H1 (cell line): ENCODE results near the gene SERPING1. TPM values are rescaled to one million over a fixed set of nuclear protein-coding genes. Genes with fewer than 3 reads are reported as not detected.

ENCODE experiments used
- CTCF ChIA-PET: fragments of 300-600 bp; sonication (Branson Sonifier 250); formaldehyde crosslinking; loops from one replicate; lab custom pipeline; 2021; ENCODE audit not compliant: partially characterized antibody; lab: Charles Lee
- POLR2A ChIA-PET: fragments of 300-600 bp; sonication (Branson Sonifier 250); formaldehyde crosslinking; loops from one replicate; lab custom pipeline; 2021; ENCODE audit warnings: inconsistent platforms; ENCODE audit not compliant: partially characterized antibody; lab: Charles Lee
- DNase-seq, 2 experiments: peaks; one replicate each; pipeline versions ENCODE4 v3.0.0 to v3.0.0-alpha.2; 2010 to 2022; ENCODE audit warnings: low spot score in 2 of 2, low read depth in 1 of 2, mixed read lengths in 1 of 2
- FAIRE-seq: peaks from 2 replicates; lab custom pipeline; 2011; peaks lifted over from hg19 to GRCh38; lab: Jason Lieb, UNC
- H2AFZ ChIP-seq: 2 replicates; pipeline ENCODE4 v1.8.1; 2012; ENCODE audit warnings: low read length, inconsistent platforms
- H2AK5ac ChIP-seq: 2 replicates; pipeline ENCODE4 v1.6.1; 2013; ENCODE audit warnings: low read depth, low read length
- H2BK120ac ChIP-seq: replicated peaks from 2 replicates; pipeline ENCODE3; 2013; ENCODE audit warnings: low read depth, low read length, inconsistent platforms
- H2BK12ac ChIP-seq: 2 replicates; pipeline ENCODE4 v1.6.1; 2013; ENCODE audit warnings: low read depth, low read length
- H2BK15ac ChIP-seq: 2 replicates; pipeline ENCODE4 v1.6.1; 2013; ENCODE audit warnings: low read length
- H2BK20ac ChIP-seq: 2 replicates; pipeline ENCODE4 v1.6.1; 2013; ENCODE audit warnings: low read length
- H2BK5ac ChIP-seq: 2 replicates; pipeline ENCODE4 v1.6.1; 2013; ENCODE audit warnings: low read depth, low read length
- H3K14ac ChIP-seq: 2 replicates; pipeline ENCODE4 v1.6.1; 2013; ENCODE audit warnings: inconsistent platforms; ENCODE audit not compliant: insufficient read length
- H3K18ac ChIP-seq: 2 replicates; pipeline ENCODE4 v1.6.1; 2013; ENCODE audit warnings: low read length; ENCODE audit errors: extremely low read depth
- H3K23ac ChIP-seq: 2 replicates; pipeline ENCODE4 v1.6.1; 2013; ENCODE audit warnings: inconsistent platforms; ENCODE audit not compliant: insufficient read length
- H3K23me2 ChIP-seq: 2 replicates; pipeline ENCODE4 v1.6.1; 2013; ENCODE audit warnings: low read depth, low read length
- H3K27ac ChIP-seq: 2 replicates; pipeline ENCODE4 v1.6.1; 2011; ENCODE audit warnings: low read depth, low read length, inconsistent platforms
- H3K27me3 ChIP-seq, 4 experiments: replicated peaks in 1 of 4; 1 replicate in 1 of 4; 2 replicates in 3 of 4; pipeline versions ENCODE4 v1.6.1 to v1.8.1; 2011 to 2013; ENCODE audit warnings: low read length in 3 of 4, mild to moderate bottlenecking in 3 of 4, inconsistent platforms in 2 of 4, mixed read lengths in 2 of 4, moderate library complexity in 1 of 4; ENCODE audit not compliant: control insufficient read depth in 3 of 4, insufficient read depth in 3 of 4; ENCODE audit errors: extremely low read depth in 1 of 4
- H3K36me3 ChIP-seq, 4 experiments: 2 replicates each; pipeline versions ENCODE4 v1.6.1 to v1.8.1; 2011 to 2013; ENCODE audit warnings: mild to moderate bottlenecking in 4 of 4, low read length in 3 of 4, moderate library complexity in 2 of 4, control low read depth in 1 of 4, inconsistent platforms in 1 of 4; ENCODE audit not compliant: insufficient read depth in 4 of 4, control insufficient read depth in 2 of 4
- H3K4ac ChIP-seq: replicated peaks from 2 replicates; pipeline ENCODE3; 2013; ENCODE audit warnings: low read length, low read depth, mixed read lengths, inconsistent platforms; ENCODE audit not compliant: insufficient read length
- H3K4me1 ChIP-seq, 4 experiments: replicated peaks in 1 of 4; 1 replicate in 1 of 4; 2 replicates in 3 of 4; pipeline versions ENCODE4 v1.6.1 to v1.8.1; 2011 to 2013; ENCODE audit warnings: low read length in 3 of 4, inconsistent platforms in 2 of 4, mixed read lengths in 1 of 4; ENCODE audit not compliant: insufficient read depth in 4 of 4, control insufficient read depth in 3 of 4
- H3K4me2 ChIP-seq, 2 experiments: 2 replicates each; pipeline versions ENCODE4 v1.6.1 to v1.8.1; 2011 to 2013; ENCODE audit warnings: low read depth in 2 of 2, low read length in 2 of 2, control low read depth in 1 of 2, inconsistent platforms in 1 of 2, mild to moderate bottlenecking in 1 of 2; ENCODE audit not compliant: insufficient read depth in 1 of 2
- H3K4me3 ChIP-seq, 4 experiments: fragments of 200-600, 300-600 bp in 1 of 4; sonication (generic), shearing (Covaris generic), sonication (Bioruptor Twin) in 1 of 4; 2 replicates each; pipeline versions ENCODE4 v1.5.1 to v1.8.1; 2011 to 2016; ENCODE audit warnings: low read length in 4 of 4, low read depth in 3 of 4, control low read depth in 2 of 4, inconsistent platforms in 2 of 4, mild to moderate bottlenecking in 2 of 4, mixed read lengths in 1 of 4, moderate library complexity in 1 of 4; ENCODE audit not compliant: insufficient read depth in 2 of 4; ENCODE audit errors: extremely low read depth in 1 of 4
- H3K56ac ChIP-seq: replicated peaks from 2 replicates; pipeline ENCODE3; 2013; ENCODE audit warnings: low read depth, mild to moderate bottlenecking, mixed read lengths, low read length, inconsistent platforms; ENCODE audit not compliant: insufficient read length
- H3K79me1 ChIP-seq: 2 replicates; pipeline ENCODE4 v1.6.1; 2013; ENCODE audit warnings: low read depth, low read length, control low read depth
- H3K79me2 ChIP-seq, 2 experiments: 2 replicates each; pipeline versions ENCODE4 v1.6.1 to v1.8.1; 2012 to 2013; ENCODE audit warnings: low read length in 2 of 2, mild to moderate bottlenecking in 2 of 2, inconsistent platforms in 1 of 2; ENCODE audit not compliant: insufficient read depth in 2 of 2, control insufficient read depth in 1 of 2
- H3K9ac ChIP-seq, 4 experiments: replicated peaks in 1 of 4; 1 replicate in 1 of 4; 2 replicates in 3 of 4; pipeline versions ENCODE4 v1.6.1 to v1.8.1; 2011 to 2013; ENCODE audit warnings: low read depth in 3 of 4, low read length in 3 of 4, control low read depth in 2 of 4, mild to moderate bottlenecking in 2 of 4, moderate library complexity in 2 of 4, inconsistent platforms in 1 of 4; ENCODE audit errors: extremely low read depth in 1 of 4
- H3K9me3 ChIP-seq, 2 experiments: 2 replicates each; pipeline versions ENCODE4 v1.6.1 to v1.8.1; 2012 to 2013; ENCODE audit warnings: mild to moderate bottlenecking in 2 of 2, moderate library complexity in 2 of 2, control low read depth in 1 of 2, inconsistent platforms in 1 of 2, low read depth in 1 of 2, low read length in 1 of 2, mixed read lengths in 1 of 2; ENCODE audit not compliant: insufficient read depth in 2 of 2
- H4K20me1 ChIP-seq, 2 experiments: replicated peaks in 1 of 2; 2 replicates each; pipeline versions ENCODE3 to v1.8.1; 2011 to 2013; ENCODE audit warnings: inconsistent platforms in 2 of 2, low read length in 2 of 2, mild to moderate bottlenecking in 1 of 2; ENCODE audit not compliant: insufficient read depth in 2 of 2, control insufficient read depth in 1 of 2
- H4K5ac ChIP-seq: 2 replicates; pipeline ENCODE4 v1.6.1; 2013; ENCODE audit warnings: low read length, low read depth, mixed read lengths, inconsistent platforms; ENCODE audit not compliant: insufficient read length
- H4K8ac ChIP-seq: 2 replicates; pipeline ENCODE4 v1.8.0; 2013; ENCODE audit warnings: mild to moderate bottlenecking, moderate library complexity, low read length, inconsistent platforms; ENCODE audit not compliant: insufficient read depth; ENCODE audit errors: extremely low read depth
- H4K91ac ChIP-seq: replicated peaks from 2 replicates; pipeline ENCODE3; 2013; ENCODE audit warnings: low read length, mixed read lengths, inconsistent platforms; ENCODE audit not compliant: insufficient read length
- CBX5 ChIP-seq: fragments of 300-800, 300-1000 bp; sonication (generic); IDR thresholded peaks from 2 replicates; pipeline ENCODE4 v1.7.1; 2016; ENCODE audit warnings: antibody characterized with exemption, low read length, low read depth
- CHD1 ChIP-seq: IDR thresholded peaks from 2 replicates; pipeline ENCODE4 v1.6.1; 2012; ENCODE audit warnings: low read depth, low read length, improper control_type of control experiment
- FOSL1 ChIP-seq: IDR thresholded peaks from 2 replicates; pipeline ENCODE4 v1.6.1; 2011; ENCODE audit warnings: mild to moderate bottlenecking, low read depth, low read length, moderate library complexity; ENCODE audit not compliant: insufficient read depth
- KDM4A ChIP-seq: IDR thresholded peaks from one replicate; pipeline ENCODE4 v1.7.1; 2012; ENCODE audit warnings: low read depth, mild to moderate bottlenecking, moderate library complexity, low read length, inconsistent platforms; ENCODE audit not compliant: severe bottlenecking
- NANOG ChIP-seq: IDR thresholded peaks from 2 replicates; pipeline ENCODE4 v1.6.1; 2011; ENCODE audit warnings: low read length, low read depth, mild to moderate bottlenecking, inconsistent platforms; ENCODE audit not compliant: insufficient read depth, poor library complexity, severe bottlenecking
- POLR2A ChIP-seq, 2 experiments: IDR thresholded peaks; 1 replicate in 1 of 2; 2 replicates in 1 of 2; pipeline ENCODE4 v1.6.1; 2011; ENCODE audit warnings: low read depth in 2 of 2, low read length in 2 of 2, mild to moderate bottlenecking in 2 of 2; ENCODE audit errors: control extremely low read depth in 1 of 2
- RXRA ChIP-seq: IDR thresholded peaks from 2 replicates; pipeline ENCODE4 v1.6.1; 2011; ENCODE audit warnings: low read depth, mild to moderate bottlenecking, low read length, moderate library complexity; ENCODE audit not compliant: insufficient read depth
- TAF7 ChIP-seq: optimal IDR thresholded peaks from 2 replicates; pipeline ENCODE3; 2011; ENCODE audit warnings: low read depth, mild to moderate bottlenecking, inconsistent platforms, low read length, moderate library complexity, borderline replicate concordance
- WGBS, 2 experiments: shearing (Covaris generic) in 1 of 2; methylation state at CpG; one replicate each; pipeline versions ENCODE4 v1.1.6 to v1.1.7; 2013 to 2015; ENCODE audit warnings: low lambda C conversion rate in 2 of 2, mixed read lengths in 2 of 2, inconsistent platforms in 1 of 2, low coverage in 1 of 2, missing lambda C conversion rate in 1 of 2; ENCODE audit not compliant: insufficient replicate concordance in 2 of 2, insufficient coverage in 1 of 2, insufficient read length in 1 of 2; ENCODE audit errors: extremely low coverage in 1 of 2, missing lambda C conversion rate in 1 of 2; 5-methylcytosine and 5-hydroxymethylcytosine counted together
- polyA plus RNA-seq, 7 experiments: library from polyadenylated mRNA; depleted of rRNA in 3 of 7; stranded (reverse) in 5 of 7; unstranded in 2 of 7; fragments of >200 nt in 5 of 7; fragments of 200-250 nt in 2 of 7; gene quantifications; 1 replicate in 5 of 7; 2 replicates in 1 of 7; 4 replicates in 1 of 7; pipeline versions ENCODE4 v1.2.1 to v1.2.3, GENCODE V29; 2011 to 2013; ENCODE audit warnings: missing spikeins in 2 of 7, mixed read lengths in 2 of 7
- total RNA-seq: library from RNA; stranded (reverse); fragmentation: NEBNext Ultra II Directional; extraction: Animal tissue kit (Norgen Biotek cat#: 25700); gene quantifications from 2 replicates; pipeline ENCODE4 v1.2.1, GENCODE V29; 2021
- TF ChIP-seq, protein P1 (sequence below): IDR thresholded peaks from 2 replicates; pipeline ENCODE4 v1.6.1; 2011; ENCODE audit warnings: low read depth, mild to moderate bottlenecking, low read length; ENCODE audit not compliant: insufficient read depth

Gene SERPING1
- total and polyA plus RNA-seq, 2 of the 8 experiments (the other 6 are each of a cell fraction or from before 2014, with no cell fraction given): 50.9 to 54.8 TPM

DNA sequence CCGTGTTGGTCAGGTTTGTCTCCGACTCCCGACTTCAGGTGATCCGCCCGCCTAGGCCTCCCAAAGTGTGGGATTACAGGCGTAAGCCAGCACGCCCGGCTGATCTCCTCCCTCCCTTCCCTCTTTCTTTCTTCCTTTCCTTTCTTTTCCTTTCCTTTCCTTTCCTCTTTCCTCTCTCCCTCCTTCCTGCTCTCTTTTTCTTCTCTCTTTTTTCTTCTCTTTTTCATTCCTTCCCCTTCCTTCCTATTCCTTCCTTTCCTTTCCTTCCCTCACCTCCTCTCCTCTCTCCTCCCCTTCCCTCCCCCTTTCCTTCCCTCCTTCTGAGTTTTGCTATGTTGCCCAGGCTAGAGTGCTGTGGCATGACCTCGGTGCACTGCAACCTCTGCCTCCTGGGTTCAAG lies 66.5 kb downstream of the SERPING1 start:
- no peak for FAIRE-seq
- CTCF ChIA-PET: interaction anchor here (0.8 to 3.2 kb wide), 4 partner anchors 19 to 471 kb away, joined by 3 to 8 read pairs (median 4); no protein-coding TSS in a partner anchor
- POLR2A ChIA-PET: interaction anchor here (0.8 to 5.4 kb wide), 5 partner anchors 11 to 31 kb away, joined by 3 to 79 read pairs (median 10); partner anchors contain the start of gene YPEL4

More for the DNA sequence above, 66.5 kb downstream of the SERPING1 start:
- H3K79me2 ChIP-seq: peaks cover 0 to 12% of the 10 kb centered on the region in 2 experiments
- no peak overlapping the region for H2AFZ ChIP-seq
- peaks cover 4% of the 10 kb centered on the region; the same call in 1 of the 2 replicates for H3K79me1 ChIP-seq
- no peak overlapping the region for H2BK20ac ChIP-seq
- no peak overlapping the region for H3K27ac ChIP-seq
- H2AK5ac ChIP-seq: no peak overlapping the region
- no peak overlapping the region for H3K56ac ChIP-seq
- H3K14ac ChIP-seq: no peak overlapping the region
- no peak overlapping the region for H2BK15ac ChIP-seq
- H4K8ac ChIP-seq: no peak overlapping the region
- no peak overlapping the region for H4K91ac ChIP-seq
- H3K4me2 ChIP-seq: no peak overlapping the region
- H2BK12ac ChIP-seq: no peak overlapping the region
- peaks cover 0 to 2% (median 0%) of the 10 kb centered on the region in 4 experiments; a peak in 2 of 7 replicates for H3K4me1 ChIP-seq
- H3K23me2 ChIP-seq: peaks cover 4% of the 10 kb centered on the region
- H3K36me3 ChIP-seq: peaks cover 3 to 25% (median 19%) of the 10 kb centered on the region in 4 experiments; a peak in 6 of 8 replicates
- no peak overlapping the region for H3K9ac ChIP-seq
- H3K9me3 ChIP-seq: no peaks in the 10 kb centered on the region
- H2BK5ac ChIP-seq: no peak overlapping the region
- peaks cover 2 to 3% of the 10 kb centered on the region in 2 experiments for H4K20me1 ChIP-seq
- WGBS, 2 experiments: 92% methylated on average over 9 of the region's 9 CpGs; no CpG with 5 or more reads in 1 of the 2 experiments
- no peak overlapping the region for H4K5ac ChIP-seq
- no peak overlapping the region for H3K4me3 ChIP-seq
- no peak overlapping the region for H3K4ac ChIP-seq
- no peak overlapping the region for H3K23ac ChIP-seq
- no peak for DNase-seq
- no peak overlapping the region for H2BK120ac ChIP-seq
- H3K18ac ChIP-seq: no peak overlapping the region
- TF ChIP-seq FOSL1: no peak
- TF ChIP-seq, protein P1, sequence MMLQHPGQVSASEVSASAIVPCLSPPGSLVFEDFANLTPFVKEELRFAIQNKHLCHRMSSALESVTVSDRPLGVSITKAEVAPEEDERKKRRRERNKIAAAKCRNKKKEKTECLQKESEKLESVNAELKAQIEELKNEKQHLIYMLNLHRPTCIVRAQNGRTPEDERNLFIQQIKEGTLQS: no peak
- no peak for TF ChIP-seq RXRA
- TF ChIP-seq TAF7: no peak
- TF ChIP-seq CBX5: no peak
- TF ChIP-seq POLR2A (IDR thresholded peaks at IDR 0.05; ENCODE audit: control extremely low read depth in 1 of 2, low read depth in 2 of 2, low read length in 2 of 2): no peak
- TF ChIP-seq CHD1: no peak
- no peak for TF ChIP-seq NANOG
- TF ChIP-seq KDM4A: no peak
- TF ChIP-seq, all 59 proteins: peak for 0
- no peaks in the 10 kb centered on the region for H3K27me3 ChIP-seq
